ENCODE measurements around the gene ZNF202. TPM values are rescaled to one million over a fixed set of nuclear protein-coding genes. Genes with fewer than 3 reads are reported as not detected.

The ZNF202 gene
- total and polyA plus RNA-seq, 10 donors: 6.3 to 18.6 (median 12.5) TPM

DNA sequence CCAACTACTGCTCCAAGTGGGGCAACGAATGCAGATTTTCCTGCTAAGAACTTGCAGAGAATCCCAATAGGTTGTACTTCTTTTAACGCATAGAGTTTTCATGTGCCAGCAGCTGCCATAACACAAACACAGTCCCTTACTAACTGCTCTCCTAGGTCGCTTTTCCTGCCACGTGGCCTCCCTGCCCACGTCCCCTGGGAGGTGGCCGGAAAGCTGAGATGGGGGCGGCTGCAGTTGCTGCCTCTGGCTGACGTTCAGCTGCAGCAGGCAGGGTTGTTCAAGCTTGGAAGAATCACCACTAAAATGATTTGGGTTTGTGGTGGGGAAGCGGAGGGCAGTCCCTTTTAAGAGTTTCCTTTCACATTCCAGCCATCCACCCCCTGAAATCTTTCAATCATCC is 39.3 kb downstream of the ZNF202 start:
- Histone ChIP-seq H3K4me3 (no peak overlapping the region), H3K27ac (no peak overlapping the region), H3K36me3 (no peaks in the 10 kb centered on the region), H3K9me3 (no peaks in the 10 kb centered on the region), H3K27me3 (replicated peaks in 1 of 7) (peaks cover 0 to 14% (median 0%) of the 10 kb centered on the region in 7 donors), H3K4me1 (no peaks in the 10 kb centered on the region)
- no peak for DNase-seq
- intact Hi-C loops (cut with DNase I; ENCODE audit: low total_unique reads): loop anchor here (10.0 kb wide), 1 partner anchor 127 kb away; no protein-coding TSS in a partner anchor
- TF ChIP-seq, protein P1, sequence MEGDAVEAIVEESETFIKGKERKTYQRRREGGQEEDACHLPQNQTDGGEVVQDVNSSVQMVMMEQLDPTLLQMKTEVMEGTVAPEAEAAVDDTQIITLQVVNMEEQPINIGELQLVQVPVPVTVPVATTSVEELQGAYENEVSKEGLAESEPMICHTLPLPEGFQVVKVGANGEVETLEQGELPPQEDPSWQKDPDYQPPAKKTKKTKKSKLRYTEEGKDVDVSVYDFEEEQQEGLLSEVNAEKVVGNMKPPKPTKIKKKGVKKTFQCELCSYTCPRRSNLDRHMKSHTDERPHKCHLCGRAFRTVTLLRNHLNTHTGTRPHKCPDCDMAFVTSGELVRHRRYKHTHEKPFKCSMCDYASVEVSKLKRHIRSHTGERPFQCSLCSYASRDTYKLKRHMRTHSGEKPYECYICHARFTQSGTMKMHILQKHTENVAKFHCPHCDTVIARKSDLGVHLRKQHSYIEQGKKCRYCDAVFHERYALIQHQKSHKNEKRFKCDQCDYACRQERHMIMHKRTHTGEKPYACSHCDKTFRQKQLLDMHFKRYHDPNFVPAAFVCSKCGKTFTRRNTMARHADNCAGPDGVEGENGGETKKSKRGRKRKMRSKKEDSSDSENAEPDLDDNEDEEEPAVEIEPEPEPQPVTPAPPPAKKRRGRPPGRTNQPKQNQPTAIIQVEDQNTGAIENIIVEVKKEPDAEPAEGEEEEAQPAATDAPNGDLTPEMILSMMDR (IDR thresholded peaks at IDR 0.05 in 8 of 11, conservative IDR thresholded peaks at IDR 0.05 in 3 of 11): no peak
- no peak for TF ChIP-seq POLR2AphosphoS5 (IDR thresholded peaks at IDR 0.05)
- no peak for TF ChIP-seq POLR2A (IDR thresholded peaks at IDR 0.05)
- 51 to 59% (median 58%) methylated on average over 9 of the region's 9 CpGs for WGBS, 5 donors

DNA sequence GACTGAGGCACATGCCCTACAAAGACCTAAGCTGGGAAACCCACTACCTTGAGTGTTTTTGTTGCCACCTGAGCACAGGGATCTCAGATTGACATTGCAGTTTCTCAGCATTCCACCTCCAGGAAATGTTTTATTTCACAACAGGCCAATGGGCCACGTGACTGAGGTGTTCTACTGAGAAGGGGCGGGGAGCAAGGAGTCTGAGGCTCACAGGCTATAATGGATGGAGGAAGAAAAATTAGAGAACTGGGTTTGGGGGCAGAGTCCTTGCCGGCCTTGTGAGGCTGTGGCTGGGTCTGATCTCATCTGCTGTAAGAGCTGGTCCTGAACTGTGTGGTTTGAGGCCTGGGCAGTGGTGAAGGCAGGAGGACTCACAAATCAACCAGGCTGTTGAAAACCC is 40.7 kb downstream of the ZNF202 start:
- WGBS, 5 donors: 59 to 77% (median 63%) methylated on average over 3 of the region's 3 CpGs
- Histone ChIP-seq H3K9me3 (no peaks in the 10 kb centered on the region), H3K4me3 (no peak overlapping the region), H3K27me3 (replicated peaks in 1 of 7) (peaks cover 0 to 14% (median 0%) of the 10 kb centered on the region in 7 donors), H3K4me1 (no peaks in the 10 kb centered on the region), H3K36me3 (no peaks in the 10 kb centered on the region), H3K27ac (no peak overlapping the region)
- intact Hi-C loops (cut with DNase I; ENCODE audit: low total_unique reads): loop anchor here (10.0 kb wide), 1 partner anchor 126 kb away; no protein-coding TSS in a partner anchor
- TF ChIP-seq POLR2AphosphoS5 (IDR thresholded peaks at IDR 0.05) (no peak), POLR2A (IDR thresholded peaks at IDR 0.05) (no peak)
- TF ChIP-seq, protein P1 (IDR thresholded peaks at IDR 0.05 in 8 of 11, conservative IDR thresholded peaks at IDR 0.05 in 3 of 11): no peak
- no peak for DNase-seq

DNA sequence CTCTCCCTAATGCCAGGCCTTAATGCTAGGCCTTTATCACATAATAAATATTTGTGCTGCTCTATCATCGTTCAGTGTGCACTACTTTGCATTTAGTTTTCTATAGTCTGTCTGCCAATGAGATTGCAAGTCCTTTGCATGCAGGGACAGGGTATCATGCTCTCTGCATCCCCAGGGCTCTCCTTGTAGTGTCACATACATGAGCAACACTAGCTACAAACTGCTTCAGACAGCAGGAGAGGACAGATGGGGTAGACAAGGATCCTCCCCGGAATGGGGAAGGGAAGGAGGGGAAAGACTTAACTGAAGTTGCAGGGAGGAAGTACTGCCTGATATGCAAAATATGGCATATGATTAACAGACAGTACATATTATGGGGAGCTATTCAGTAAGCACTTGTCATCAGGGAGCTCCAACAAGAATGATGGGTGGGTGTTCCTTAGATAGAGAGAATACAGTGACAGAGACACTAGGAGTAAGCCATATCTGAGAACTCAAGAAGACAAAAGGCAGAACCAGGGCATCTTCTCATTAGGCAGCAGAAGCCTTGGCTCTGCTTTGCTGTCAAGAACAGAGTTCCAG is 42.8 kb downstream of the ZNF202 start:
- Histone ChIP-seq H3K27ac (no peak overlapping the region), H3K9me3 (no peaks in the 10 kb centered on the region), H3K36me3 (no peaks in the 10 kb centered on the region), H3K4me1 (no peaks in the 10 kb centered on the region), H3K4me3 (no peak overlapping the region), H3K27me3 (replicated peaks in 1 of 7) (peaks cover 0 to 25% (median 0%) of the 10 kb centered on the region in 7 donors)
- 46 to 73% (median 53%) methylated on average over 2 of the region's 2 CpGs for WGBS, 5 donors
- DNase-seq: no peak
- intact Hi-C loops (cut with DNase I; ENCODE audit: low total_unique reads): no loop called here
- TF ChIP-seq POLR2AphosphoS5 (IDR thresholded peaks at IDR 0.05): no peak
- TF ChIP-seq POLR2A (IDR thresholded peaks at IDR 0.05): no peak
- TF ChIP-seq, protein P1 (IDR thresholded peaks at IDR 0.05 in 8 of 11, conservative IDR thresholded peaks at IDR 0.05 in 3 of 11): no peak

DNA sequence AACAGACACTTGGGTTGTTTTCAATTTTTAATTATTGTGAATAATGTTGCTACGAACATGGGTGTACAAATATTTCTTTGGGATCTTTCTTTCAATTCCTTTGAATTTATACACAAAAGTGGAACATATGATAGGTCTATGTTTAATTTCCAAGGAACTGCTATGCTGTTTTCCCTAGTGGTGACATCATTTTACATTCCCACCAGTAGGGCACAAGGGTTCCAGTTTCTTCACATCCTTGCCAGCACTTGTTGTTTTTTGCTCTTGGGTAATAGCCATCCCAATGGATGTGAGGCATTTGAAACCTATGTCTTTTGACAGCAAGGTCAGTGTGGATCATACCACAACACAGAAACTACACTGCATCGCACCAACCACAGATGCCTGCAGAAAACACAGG is 45.3 kb downstream of the ZNF202 start:
- Histone ChIP-seq H3K27ac (no peak overlapping the region), H3K9me3 (no peaks in the 10 kb centered on the region), H3K27me3 (replicated peaks in 1 of 7) (peaks cover 0 to 31% (median 0%) of the 10 kb centered on the region in 7 donors), H3K4me1 (no peaks in the 10 kb centered on the region), H3K36me3 (no peaks in the 10 kb centered on the region), H3K4me3 (no peak overlapping the region)
- 46 to 95% (median 78%) methylated on average over 2 of the region's 2 CpGs for WGBS, 5 donors
- no peak for DNase-seq
- intact Hi-C loops (cut with DNase I; ENCODE audit: low total_unique reads): no loop called here
- no peak for TF ChIP-seq POLR2A (IDR thresholded peaks at IDR 0.05)
- TF ChIP-seq POLR2AphosphoS5 (IDR thresholded peaks at IDR 0.05): no peak
